Measurements from ENCODE around the gene SYMPK.
"Not testable (repeated sequence)": the region's sequence is repeated elsewhere in the genome, so short reads cannot be mapped to it uniquely, and the experiment has no call there.

The SYMPK gene

DNA sequence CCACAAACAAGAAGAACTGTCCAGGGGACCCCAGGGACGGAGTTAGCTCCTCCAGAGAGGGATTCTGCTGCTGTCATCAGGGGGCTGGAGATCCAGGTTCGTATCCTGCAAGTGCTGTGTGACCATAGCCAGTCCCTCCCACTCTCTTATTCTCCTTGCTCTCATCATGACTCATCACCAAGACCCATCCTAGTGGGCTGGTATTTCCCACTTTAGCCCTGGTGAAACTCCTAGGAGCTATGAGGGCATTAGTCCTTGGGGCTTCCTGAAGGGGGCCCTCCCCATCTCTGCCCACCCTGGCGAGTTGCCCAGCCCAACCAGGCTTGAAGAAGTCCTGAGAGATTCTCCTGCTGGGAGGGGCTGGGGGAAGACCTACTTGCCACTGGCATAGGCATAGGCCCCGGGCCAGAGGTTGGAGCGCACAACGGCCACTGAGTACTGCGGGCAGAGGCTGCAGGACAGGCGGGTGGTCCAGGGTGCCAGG lies 62.8 kb downstream of the SYMPK start:
- FAIRE-seq, result no peak

DNA sequence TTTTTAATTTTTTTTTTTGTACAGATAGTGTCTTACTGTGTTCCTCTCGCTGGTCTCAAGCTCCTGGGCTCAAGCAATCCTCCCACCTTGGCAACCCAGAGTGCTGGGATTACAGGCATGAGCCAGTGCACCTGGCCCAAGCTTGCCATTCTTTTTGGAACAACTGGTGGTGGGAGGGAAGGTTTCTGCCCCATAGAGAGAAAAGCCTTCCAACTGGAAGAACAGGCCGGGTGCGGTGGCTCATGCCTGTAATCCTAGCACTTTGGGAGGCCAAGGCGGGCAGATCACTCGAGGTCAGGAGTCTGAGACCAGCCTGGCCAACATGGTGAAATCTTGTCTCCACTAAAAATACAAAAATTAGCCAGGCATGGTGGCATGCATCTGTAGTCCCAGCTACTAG lies 63.4 kb downstream of the SYMPK start:
- FAIRE-seq, result not testable (repeated sequence)

DNA sequence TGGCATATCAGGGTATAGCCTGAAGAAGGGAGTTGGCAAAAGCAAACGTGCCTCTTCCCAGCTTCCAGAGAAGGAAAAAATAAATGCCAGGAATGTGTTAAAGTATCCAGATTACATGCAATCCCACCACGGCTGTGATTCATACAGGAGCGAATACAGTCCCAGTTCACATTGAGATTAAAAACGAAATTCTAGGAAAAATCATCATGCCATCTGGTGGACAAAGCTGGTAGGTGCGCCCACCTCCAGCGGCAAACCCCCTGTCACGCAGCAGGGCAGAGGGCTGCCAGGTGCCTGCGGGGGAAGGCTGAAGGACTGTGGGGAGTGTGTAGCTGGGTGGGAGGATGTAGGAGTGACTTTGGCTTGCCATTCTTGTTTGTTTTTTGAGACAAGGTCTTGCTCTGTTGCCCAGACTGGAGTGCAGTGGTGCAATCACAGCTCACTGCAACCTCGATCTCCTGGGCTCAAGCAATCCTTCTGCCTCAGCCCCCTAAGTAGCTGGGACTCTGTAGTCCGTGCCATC lies 63.9 kb downstream of the SYMPK start:
- peak; percentile 61 for FAIRE-seq

DNA sequence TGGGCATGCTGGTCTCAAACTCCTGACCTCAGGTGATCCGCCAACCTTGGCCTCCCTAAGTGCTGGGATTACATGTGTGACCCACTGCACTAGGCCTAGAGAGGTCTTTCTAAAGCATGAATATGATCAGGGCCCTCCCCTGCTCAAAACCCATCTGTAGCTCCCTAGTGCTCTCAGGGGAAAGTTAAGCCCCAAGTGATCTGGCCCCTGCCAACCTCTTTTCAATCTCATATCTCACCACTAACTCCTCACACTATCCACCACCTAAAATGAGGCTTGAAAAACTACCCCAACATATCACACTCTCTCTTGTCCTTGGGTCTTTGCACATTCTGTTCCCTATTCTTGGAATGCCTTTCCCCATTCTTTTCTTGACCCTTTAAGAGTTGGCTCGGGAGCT lies 68.3 kb downstream of the SYMPK start:
- FAIRE-seq, result no peak

DNA sequence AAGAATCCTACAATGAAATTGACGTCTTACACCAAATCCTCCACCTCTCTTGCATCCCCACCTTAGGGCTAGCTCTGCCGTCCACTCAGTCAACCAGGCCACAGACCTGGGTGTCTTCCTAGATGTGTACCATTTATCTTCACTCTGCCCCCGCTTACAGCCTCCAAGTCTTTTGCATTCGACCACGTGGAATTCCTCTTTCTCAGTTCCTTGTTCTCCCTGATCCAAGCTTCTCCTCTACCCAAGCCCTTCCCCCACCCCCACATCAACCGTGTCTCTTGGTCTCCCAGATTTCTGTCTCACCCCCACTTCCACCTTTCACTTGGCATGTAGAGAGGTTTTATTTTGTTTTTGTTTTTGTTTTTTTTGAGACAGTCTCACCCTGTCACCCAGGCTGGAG lies 69.1 kb downstream of the SYMPK start:
- no peak for FAIRE-seq

DNA sequence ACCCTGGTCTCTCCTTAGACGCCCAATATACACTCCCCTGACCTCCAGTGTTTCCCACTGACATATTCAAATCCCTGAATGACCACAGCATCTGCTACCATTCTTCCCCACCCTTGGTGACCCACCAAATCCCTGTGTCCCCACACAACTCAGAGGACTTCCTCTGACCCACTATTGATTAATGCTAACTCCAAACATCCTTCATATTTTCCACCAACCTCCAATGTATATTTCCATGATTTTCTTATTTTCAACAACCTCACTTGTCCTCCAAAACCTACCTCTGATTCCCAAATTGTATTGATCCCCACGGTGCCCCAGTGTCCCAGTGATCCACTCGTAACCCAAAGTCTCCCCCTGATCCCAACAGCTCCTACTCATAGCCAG lies 69.8 kb downstream of the SYMPK start:
- FAIRE-seq, result no peak

DNA sequence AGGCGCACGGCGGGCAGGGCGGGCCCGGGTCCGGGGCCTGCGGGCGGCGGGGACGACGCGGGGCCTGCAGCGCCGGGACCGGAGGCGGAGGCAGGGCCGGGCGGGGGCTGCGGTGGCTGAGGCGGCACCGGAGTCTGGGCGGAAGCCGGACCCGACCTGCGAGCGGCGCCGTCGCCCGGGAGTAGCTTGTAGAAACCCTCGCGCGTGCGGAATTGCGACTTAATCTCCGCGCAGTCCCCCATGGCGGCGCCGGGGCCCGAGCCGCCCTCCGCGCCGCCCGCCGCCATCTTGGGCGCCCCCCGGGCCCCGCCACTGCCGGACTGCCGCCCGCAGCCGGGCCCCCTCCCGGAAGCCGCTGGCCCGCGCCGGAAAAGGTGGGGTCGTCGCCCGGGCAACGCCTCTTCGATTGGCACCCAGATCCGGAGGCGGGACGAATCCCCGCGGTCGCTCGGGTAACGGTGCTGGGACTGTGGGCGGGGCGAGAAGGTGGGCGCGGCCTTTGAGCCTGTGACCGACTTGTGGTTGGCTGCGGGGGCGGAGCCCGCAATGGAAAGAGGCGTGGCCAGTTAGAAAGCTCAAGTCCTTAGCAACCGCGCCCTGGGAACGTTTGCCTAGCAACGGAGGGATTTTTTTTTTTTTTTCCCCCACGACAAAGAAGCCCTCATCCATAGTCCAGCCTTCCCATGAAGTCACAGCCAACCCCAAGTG lies 70.3 kb downstream of the SYMPK start, which contains the start of gene DMWD:
Gene DMWD (minus strand): TSS at position 376 of the 708 bp plus-strand sequence. CDS start 89 bp downstream, at position 287.
- peak; percentile 95 for FAIRE-seq

DNA sequence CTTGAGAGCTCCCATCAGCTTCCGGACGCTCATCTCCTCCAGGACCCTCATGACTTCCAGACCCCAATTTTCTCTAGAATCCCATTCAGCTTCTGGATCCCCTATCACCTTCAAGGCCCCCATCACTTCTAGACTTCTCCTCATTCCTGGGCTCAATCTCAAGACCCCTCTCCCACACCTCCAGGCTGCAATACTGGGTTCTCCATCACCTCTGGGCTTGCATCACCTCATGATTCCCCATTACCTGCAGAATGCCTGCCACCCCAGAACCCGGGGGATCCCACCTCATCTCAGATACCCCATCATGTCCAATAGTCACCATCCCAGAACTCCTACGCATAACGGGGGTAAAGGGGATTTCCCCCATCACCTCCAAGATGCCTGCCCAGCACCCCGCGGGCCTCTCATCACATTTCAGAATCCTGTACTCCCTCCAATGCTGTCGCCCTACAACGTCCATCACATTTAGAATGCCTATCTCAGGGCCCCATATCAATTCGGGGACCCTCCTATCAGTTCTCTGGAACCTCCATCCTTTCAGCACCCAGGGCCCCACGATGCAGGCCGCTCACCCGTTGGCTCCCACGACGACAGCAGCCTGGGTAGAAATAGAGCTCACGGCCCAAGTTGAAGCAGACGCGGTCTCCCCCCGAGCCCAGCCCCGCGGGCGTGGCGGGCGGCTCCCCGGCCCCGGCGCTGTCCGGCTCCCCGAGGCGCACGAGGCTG lies 71.0 kb downstream of the SYMPK start:
- no peak for FAIRE-seq

DNA sequence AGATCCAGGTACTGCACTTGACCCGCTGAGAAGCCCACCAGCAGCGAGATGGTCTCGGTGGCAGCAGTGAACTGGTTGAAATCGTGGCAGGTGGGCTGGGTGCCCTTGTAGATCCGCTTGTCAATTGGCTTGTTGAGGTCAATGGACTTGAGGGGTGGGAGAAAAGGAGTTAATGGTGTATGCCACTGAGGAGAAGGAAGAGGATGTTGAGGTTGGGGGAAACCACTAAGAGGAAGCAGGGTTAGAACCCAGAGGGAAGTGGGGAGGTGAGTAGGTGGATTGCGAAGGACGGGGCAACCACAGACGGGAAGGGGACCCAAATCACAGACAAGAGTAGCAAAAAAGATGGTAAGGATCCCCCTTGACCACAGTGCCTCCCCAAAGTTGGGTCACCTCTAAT lies 72.0 kb downstream of the SYMPK start:
- FAIRE-seq, result no peak

DNA sequence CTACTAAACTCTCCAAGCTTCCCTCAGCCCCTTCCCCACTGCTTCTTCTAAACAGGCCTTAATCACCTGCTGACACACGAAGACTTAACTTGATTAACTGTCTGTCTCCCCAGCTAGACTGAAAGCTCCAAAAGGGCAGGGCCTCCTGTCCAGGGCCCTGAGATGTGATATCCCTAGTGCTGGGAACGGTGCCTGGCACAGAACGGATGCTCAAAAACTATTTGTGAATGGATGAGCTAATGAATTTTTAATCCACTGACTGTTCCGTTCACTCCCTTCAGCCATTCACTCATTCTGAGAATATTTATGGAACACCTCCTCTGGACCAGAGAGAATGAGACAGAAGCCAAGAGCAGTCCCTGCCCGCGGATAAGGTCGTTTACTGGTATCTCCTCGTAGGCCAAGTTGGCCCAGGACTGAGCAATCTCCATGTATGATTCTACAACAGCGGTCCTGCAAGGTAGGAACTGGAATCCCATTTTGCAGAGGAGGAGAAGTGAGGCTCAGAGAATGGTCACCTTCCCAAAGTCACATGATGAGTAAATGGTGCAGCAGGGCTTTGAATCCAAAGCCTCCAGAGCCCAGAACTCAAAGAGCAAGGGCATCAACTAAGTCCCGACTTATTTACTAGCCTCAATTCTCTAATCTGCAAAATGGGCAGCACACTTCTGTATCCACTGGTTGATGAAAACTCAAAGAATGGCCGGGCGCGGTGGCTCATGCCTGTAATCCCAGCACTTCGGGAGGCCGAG lies 73.7 kb downstream of the SYMPK start:
- no peak for FAIRE-seq

DNA sequence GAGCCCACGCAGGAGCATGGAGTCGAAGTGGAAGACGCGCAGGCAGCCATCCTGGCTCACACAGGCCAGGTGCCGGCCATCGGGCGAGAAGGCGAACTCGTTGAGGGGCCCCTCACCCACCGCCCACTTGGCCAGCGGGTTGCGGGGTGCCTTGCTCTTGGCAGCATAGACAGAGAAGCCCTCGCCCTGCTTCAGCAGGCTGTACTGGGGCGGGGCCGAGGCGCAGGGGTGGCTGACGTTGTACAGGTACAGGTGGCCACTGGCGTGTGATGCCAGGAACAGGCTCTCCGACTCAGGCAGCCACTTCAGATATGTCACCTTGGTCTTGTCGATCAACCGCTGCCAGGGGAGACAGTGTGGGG lies 76.4 kb downstream of the SYMPK start:
- FAIRE-seq, result no peak

DNA sequence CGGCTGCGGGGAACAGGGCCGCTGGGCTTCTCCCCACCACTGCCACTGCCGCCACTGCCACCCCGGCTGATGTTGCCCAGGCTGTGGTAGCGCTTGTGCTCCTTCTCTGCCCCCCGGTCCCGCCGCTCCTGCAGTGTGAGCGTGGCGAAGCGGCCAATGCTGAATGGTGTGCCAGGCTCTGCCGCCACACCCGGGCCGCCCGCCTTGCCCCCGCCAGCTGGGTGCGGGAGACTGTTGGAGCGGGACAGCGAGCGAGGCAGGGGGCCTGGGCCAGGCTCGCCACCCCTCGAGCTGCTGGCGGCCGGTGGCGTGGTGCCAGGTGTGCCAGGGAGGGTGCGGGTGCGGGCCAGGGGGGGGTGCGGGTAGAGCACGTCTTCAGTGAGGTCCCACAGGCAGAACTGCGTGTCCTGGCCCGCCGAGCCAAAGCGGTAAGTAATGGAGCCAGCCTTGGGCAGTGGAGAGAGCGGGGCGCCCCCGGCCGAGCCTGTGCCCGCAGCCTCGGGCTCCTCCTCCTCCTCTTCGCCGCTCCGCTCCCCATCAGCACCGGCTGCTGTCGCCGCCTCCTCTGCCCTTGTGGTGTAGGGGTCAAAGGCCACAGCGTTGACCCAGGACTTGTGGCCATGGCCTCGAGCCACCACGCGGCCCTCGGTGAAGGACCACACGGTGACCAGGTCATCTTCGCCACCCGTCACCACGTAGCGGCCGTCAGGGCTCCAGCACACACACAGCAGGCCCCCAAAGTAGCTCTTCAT lies 77.0 kb downstream of the SYMPK start:
- FAIRE-seq, result no peak

DNA sequence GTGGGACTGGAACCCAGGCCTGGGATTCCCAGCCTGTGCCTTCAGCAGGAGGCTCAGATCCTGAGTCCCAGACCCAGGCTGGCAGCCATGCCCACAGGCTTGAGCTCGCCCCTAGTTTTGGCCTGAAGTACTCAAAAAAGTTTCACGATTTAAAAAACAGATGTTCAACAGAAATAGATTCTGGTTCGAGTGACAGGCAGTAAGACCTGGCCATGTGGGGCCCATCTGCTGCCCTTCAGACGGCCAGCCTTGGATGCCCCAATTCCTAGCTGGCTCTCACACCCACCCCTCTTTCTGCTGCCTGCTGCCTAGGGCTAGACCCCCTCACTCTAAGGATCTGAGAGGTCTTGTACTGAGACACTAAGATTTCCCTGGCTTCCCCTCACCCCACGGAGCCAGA lies 77.8 kb downstream of the SYMPK start:
- FAIRE-seq, result no peak

DNA sequence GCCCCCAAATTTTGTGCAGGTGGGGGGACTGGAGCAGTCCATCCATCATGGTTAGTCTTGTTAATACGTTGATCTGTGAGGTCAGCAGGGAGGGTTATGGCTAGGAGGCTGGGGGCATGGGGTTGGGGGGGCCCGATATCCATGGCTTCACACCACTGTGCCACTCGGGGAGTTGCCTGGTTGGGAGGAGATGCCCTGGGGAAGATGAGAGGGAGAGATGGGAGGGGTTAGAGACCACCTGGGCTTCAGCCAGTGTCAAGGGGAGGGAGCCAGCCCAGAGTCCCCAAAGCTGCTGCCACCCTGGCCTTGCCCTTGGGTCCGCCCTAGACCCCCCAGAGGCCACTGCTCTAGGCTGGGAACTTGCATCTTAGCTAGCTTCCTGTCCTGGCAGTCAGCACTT lies 78.9 kb downstream of the SYMPK start:
- FAIRE-seq, result no peak

DNA sequence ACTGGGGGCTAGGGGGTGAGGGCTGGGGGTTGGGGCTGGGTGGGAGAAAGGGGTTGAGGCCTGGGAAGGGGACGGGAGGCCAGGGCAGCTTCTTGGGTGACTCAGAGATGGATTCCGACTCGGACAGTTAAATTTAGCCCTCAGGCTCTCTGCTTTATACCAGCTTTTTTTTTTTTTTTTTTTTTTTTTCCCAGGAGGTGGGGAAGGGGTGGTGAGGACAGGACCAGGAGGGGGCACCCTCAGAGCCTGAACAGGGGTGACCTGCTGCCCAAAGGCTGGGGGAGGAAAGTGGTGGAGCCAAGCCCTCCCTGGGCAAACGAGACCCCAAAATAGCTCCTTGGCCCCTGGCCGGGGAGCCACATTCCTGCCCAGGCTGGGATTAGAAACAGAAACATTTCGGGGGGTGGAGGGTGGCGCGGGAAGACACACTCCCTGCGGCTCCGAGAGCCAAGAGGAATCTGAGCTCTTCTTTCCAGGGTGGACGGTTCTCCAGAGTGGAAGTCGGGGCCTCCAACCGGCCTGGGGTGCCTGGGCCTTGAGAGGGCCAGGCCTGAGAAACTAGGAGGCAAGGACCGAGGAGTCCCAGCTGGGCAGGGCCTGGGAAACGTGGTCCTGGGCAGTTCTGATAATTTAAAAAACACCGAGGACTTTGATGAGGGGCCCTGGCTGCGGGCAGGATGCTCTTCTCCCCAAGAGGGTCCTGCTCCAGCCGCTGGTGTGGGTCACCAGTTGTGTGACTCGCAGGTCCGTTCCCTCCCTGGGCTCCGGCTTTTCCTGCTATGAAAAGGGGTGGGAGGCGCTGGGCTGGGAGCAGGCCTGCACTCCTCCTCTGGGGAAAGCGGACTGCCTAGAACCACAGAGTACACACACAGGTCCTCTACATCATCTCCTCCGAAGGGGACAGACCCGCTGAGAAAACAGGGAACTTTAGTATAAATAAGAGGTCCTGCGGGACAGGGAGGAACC lies 79.8 kb downstream of the SYMPK start:
- FAIRE-seq, result no peak

DNA sequence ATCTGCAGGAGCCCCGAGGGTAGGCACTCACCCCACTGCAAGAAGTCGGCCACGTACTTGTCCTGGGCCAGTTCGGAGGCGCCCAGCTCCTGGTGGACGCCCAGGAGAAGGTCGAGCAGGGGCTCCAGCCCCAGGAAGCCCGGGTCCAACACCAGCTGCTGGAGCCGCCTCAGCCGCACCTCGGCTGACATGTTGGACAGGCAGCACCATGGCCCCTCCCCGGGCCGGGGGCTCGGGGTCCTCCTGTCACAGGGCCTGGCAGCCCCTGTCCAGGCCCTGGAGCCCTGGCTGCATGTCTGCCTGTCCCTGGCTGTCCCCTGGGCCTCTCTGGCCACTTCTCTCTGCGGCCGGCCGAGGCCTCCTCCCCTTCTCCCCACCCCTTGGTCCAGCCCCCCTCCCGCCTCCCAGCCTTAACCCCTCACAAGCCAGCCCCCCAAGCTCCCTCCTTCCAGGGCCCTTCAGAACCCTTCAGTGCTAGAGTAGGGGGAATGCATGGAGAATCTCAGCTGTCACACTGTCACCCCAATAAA lies 80.7 kb downstream of the SYMPK start, which contains the start of gene DMPK:
Gene DMPK (minus strand): TSS at position 329 of the 530 bp plus-strand sequence. CDS start 138 bp downstream, at position 191.
- no peak for FAIRE-seq

DNA sequence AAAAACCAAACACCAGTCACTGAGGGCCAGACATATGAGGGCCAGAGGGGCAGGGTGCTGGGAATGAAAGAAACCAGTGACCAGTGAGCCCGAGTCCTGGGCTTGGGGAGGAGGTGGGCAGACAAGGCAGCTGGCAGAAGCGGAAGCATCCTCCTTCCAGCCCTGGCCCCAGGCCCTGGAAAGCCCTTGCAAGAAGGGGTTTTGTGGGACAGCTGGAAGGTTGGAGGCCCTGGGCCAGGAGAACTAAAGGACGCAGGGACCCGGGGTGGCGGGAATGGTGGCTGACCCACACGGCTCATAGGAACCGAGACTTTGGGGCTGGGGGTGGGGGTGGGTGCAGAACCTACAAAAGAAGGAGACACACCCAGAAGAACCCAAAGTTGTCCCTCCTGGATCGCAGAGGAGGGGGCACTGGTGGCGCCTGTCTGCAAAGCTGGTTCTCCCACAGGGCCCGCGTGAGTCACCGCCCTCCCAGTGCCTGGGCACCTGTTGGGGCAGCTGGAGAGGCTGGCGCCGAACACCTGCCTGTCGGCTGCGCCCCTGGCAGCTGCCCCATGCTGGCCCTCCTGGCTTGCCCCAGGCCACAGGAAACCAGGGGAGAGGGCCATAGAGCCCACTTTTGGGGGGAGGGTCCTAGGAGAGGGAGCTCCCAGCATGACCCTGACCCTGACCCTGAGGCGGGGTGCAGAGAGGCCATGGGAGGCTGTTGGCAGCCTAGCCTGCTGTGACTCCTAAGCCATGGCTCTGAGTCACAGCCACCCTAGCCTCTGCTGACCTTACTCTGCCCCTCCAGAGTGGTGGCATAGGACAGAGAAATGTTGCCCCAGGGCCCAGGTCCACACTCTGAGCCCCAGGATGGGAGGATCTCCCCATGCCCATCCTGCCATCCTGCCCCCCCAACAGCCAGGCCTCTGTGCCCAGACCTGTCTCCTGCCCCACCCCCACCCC lies 81.5 kb downstream of the SYMPK start:
- FAIRE-seq, result no peak

DNA sequence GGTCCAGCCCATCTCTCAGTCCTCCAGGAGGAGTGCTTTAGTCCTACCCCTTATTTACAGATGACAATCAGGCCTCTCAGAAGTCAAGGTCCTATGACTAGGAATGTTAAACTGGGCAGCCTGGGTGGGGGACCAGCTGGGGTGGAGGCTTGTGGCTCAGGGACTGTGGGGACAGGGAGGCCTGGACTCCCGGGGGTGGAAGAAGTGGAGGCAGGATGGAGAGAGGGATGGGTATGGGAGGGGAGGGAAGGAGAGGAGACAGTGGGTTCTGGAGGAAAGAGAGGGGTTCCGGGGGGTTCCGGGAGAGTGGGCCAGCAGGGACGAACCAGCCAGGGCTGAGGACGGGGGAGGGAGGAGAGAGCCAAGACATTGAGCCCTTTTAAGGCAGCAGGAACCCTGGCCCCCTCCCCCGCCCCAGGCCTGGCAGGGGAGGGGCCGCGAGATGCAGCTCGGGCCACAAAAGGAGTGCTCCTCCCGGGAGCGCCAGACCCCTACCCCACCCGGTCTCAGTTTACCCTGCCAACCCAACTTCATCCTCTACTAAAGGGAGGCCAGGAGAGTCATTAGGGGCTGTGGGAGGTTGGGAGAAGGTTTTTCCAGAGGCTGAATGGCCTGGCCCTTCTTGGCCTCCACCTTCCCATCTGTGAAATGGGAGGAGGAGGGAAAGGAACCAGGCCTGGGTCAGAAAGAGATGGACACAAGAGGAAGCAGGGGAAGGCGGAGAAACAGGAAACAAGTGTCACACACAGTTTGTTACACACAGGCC lies 82.3 kb downstream of the SYMPK start:
- no peak for FAIRE-seq

DNA sequence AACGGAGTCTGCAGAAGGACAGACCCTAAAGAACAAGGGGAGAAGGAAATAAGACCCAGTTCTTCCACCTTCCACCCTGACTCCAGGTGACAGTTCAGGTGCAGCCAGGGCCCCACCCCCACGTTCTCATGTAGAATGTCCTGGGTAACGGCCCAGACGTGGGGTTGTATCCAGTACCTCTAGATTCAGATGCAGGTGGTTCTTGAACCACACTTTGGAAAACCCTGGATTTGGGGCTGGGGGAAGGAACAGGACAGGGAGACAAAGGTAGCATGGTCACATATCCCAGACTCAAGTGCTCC lies 82.8 kb downstream of the SYMPK start:
- FAIRE-seq, result no peak

All from TTC549 (cell line).